Small intestine (tissue), 7 donors: ENCODE data around the gene RPS6KA6. TPM values are rescaled to one million over a fixed set of nuclear protein-coding genes. Genes with fewer than 3 reads are reported as not detected.
"Not testable (repeated sequence)": the region's sequence is repeated elsewhere in the genome, so short reads cannot be mapped to it uniquely, and the experiment has no call there.

ENCODE experiments used
- DNase-seq, 2 donors: peaks; one replicate each; pipeline versions ENCODE4 v3.0.0 to v3.0.0-alpha.2; 2013
- FAIRE-seq: peaks from 2 replicates; lab custom pipeline; 2012; peaks lifted over from hg19 to GRCh38; lab: Jason Lieb, UNC
- H3K27ac ChIP-seq, 3 donors: one replicate each; pipeline ENCODE4 v1.5.1; 2013; ENCODE audit warnings: low read length in 2 of 3, mild to moderate bottlenecking in 2 of 3, control low read depth in 1 of 3, inconsistent platforms in 1 of 3, low read depth in 1 of 3, moderate library complexity in 1 of 3
- H3K27me3 ChIP-seq, 3 donors: one replicate each; pipeline ENCODE4 v1.6.1; 2013; ENCODE audit warnings: low read length in 3 of 3, inconsistent platforms in 1 of 3; ENCODE audit not compliant: control insufficient read depth in 3 of 3, insufficient read depth in 3 of 3
- H3K36me3 ChIP-seq, 3 donors: one replicate each; pipeline ENCODE4 v1.6.1; 2013; ENCODE audit warnings: low read length in 3 of 3, inconsistent platforms in 1 of 3, low read depth in 1 of 3, mild to moderate bottlenecking in 1 of 3, moderate library complexity in 1 of 3; ENCODE audit not compliant: control insufficient read depth in 3 of 3, insufficient read depth in 2 of 3
- H3K4me1 ChIP-seq, 3 donors: one replicate each; pipeline ENCODE4 v1.6.1; 2013; ENCODE audit warnings: low read length in 2 of 3, inconsistent platforms in 1 of 3, low read depth in 1 of 3, mild to moderate bottlenecking in 1 of 3, moderate library complexity in 1 of 3; ENCODE audit not compliant: control insufficient read depth in 3 of 3, insufficient read depth in 2 of 3
- H3K4me3 ChIP-seq, 3 donors: one replicate each; pipeline ENCODE4 v1.5.1; 2013; ENCODE audit warnings: low read length in 3 of 3, control low read depth in 1 of 3, inconsistent platforms in 1 of 3, low read depth in 1 of 3, mild to moderate bottlenecking in 1 of 3, moderate library complexity in 1 of 3
- H3K9me3 ChIP-seq, 2 donors: one replicate each; pipeline ENCODE4 v1.6.1; 2013; ENCODE audit warnings: low read depth in 1 of 2, low read length in 1 of 2; ENCODE audit not compliant: control insufficient read depth in 2 of 2, insufficient read depth in 1 of 2
- WGBS, 3 donors: extraction: QIAGEN DNeasy Blood & Tissue Kit; methylation state at CpG; one replicate each; pipeline ENCODE4 v1.1.7; 2013; 5-methylcytosine and 5-hydroxymethylcytosine counted together
- polyA plus RNA-seq, 4 donors: library from polyadenylated mRNA; stranded (reverse) in 3 of 4; unstranded in 1 of 4; fragments of 200-250 nt in 3 of 4; fragments of 120-200 nt in 1 of 4; gene quantifications; one replicate each; pipeline versions ENCODE4 v1.2.1 to v1.2.3, GENCODE V29; 2013
- donor health status: healthy with polysubstance abuse.
- donor health status: control.
- donor health status: control.
- donor health status: Bipolar disorder and iron deficiency.
- donor health status: healthy.

RPS6KA6 gene
- polyA plus RNA-seq, 4 donors, result 2.2 to 8.8 (median 3.7) TPM

DNA sequence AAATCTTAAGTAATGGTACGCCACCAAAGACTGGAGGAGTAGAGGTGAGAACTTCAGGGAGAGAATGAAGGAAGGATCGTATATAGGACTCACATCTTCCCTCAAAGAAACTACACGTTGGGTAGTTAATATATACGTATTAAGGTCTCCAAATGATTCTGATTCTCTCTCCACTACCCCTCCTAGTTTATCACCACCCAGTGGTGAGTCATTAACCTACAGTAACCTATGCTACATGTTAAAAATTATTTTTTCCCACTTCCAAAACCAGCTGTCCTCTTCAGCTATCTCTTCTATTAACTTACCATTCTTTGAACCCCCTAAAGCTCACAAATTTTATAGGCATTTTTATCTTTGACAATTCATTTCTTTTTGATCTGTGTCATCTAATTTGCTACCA lies 69.7 kb downstream of the RPS6KA6 start:
- no peaks in the 10 kb centered on the region for H3K9me3 ChIP-seq
- no peaks in the 10 kb centered on the region for H3K27me3 ChIP-seq
- DNase-seq, result peak; percentile 9 to 16
- peak overlapping the region in 1 of 3 donors; percentile 63 for H3K27ac ChIP-seq
- peaks cover 0 to 4% (median 0%) of the 10 kb centered on the region in 3 donors for H3K4me1 ChIP-seq
- 36 to 62% (median 47%) methylated on average over 4 of the region's 4 CpGs for WGBS, 3 donors
- no peak for FAIRE-seq
- H3K4me3 ChIP-seq, result no peak overlapping the region
- H3K36me3 ChIP-seq, result peaks cover 0 to 3% (median 0%) of the 10 kb centered on the region in 3 donors

- Histone ChIP-seq H3K4me3 (no peak overlapping the region), H3K36me3 (peaks cover 0 to 6% (median 0%) of the 10 kb centered on the region in 3 donors), H3K27me3 (no peaks in the 10 kb centered on the region), H3K27ac (no peak overlapping the region), H3K4me1 (no peaks in the 10 kb centered on the region), H3K9me3 (no peaks in the 10 kb centered on the region)
- peak; percentile 53 to 60 for DNase-seq
- whole genome bisulfite sequencing, 3 donors, result 38 to 66% (median 42%) methylated on average over 5 of the region's 5 CpGs
- no peak for FAIRE-seq
These were observed 79.4 kb downstream of the RPS6KA6 start for GRCh38 chrX:84108584-84108983.

DNA sequence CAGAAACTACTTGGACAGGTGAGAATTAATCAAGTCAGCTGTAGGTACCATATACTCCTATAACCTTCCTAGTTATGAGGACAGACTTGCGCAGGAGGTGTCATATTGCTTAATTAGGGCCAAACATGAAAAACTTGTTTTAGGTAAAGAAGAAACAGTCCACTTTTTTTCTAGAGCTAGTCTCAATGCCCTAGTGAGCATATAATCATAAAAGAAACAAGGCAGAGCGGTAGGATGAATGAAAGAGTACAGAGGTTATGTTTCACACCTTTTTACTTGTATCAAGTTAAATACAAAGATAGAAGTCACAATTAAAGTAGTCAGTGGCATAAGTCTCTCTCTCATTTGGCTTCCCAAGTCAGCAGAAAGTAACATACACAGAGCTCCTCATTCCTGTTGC lies 88.9 kb downstream of the RPS6KA6 start:
- no peaks in the 10 kb centered on the region for H3K36me3 ChIP-seq
- no peak overlapping the region for H3K27ac ChIP-seq
- peak in 1 of 2 donors; percentile 4 for DNase-seq
- H3K4me1 ChIP-seq, result no peaks in the 10 kb centered on the region
- H3K27me3 ChIP-seq, result no peaks in the 10 kb centered on the region
- 78 to 83% (median 78%) methylated on average over 2 of the region's 2 CpGs for WGBS, 3 donors
- peaks cover 0 to 1% of the 10 kb centered on the region in 2 donors for H3K9me3 ChIP-seq
- no peak overlapping the region for H3K4me3 ChIP-seq
- FAIRE-seq, result no peak

- peak in 1 of 2 donors; percentile 1 for DNase-seq
- H3K36me3 ChIP-seq, H3K4me1 ChIP-seq, FAIRE-seq, H3K9me3 ChIP-seq, H3K4me3 ChIP-seq, H3K27me3 ChIP-seq, H3K27ac ChIP-seq: not testable (repeated sequence)
- WGBS, 3 donors, result 72 to 74% (median 73%) methylated on average over 9 of the region's 9 CpGs
These were observed 108.4 kb downstream of the RPS6KA6 start for GRCh38 chrX:84079479-84080197.

- FAIRE-seq, result no peak
- Histone ChIP-seq H3K4me1 (no peaks in the 10 kb centered on the region), H3K9me3 (no peaks in the 10 kb centered on the region), H3K27me3 (no peaks in the 10 kb centered on the region), H3K27ac (no peak overlapping the region), H3K4me3 (no peak overlapping the region), H3K36me3 (no peaks in the 10 kb centered on the region)
- DNase-seq, result no peak
- whole genome bisulfite sequencing, 3 donors, result 68 to 82% (median 81%) methylated on average over 9 of the region's 9 CpGs
These were observed 109.0 kb downstream of the RPS6KA6 start for GRCh38 chrX:84078991-84079390.

DNA sequence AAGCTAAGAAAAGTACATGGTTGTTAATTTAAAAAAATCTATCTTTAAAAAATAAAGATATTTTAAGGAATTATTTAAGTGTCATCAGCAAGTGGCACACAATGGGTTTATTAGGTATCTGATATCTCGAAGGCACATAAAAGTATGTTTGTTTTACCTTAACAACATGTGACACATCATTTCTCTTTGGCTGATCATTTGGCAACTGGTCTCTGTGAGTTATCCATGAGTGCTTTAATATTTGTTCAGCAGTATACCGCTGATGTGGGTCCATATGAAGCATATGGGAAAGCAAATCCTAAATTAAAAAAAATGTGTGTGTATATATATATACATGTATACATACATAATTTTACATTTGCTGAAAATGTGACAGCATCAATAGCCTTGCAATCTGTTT lies 123.2 kb downstream of the RPS6KA6 start:
- H3K4me1 ChIP-seq, result no peaks in the 10 kb centered on the region
- no peaks in the 10 kb centered on the region for H3K36me3 ChIP-seq
- FAIRE-seq (no peak), DNase-seq (no peak)
- no peak overlapping the region for H3K4me3 ChIP-seq
- no peaks in the 10 kb centered on the region for H3K27me3 ChIP-seq
- peaks cover 0 to 2% of the 10 kb centered on the region in 2 donors for H3K9me3 ChIP-seq
- H3K27ac ChIP-seq, result no peak overlapping the region
- WGBS, 3 donors, result 35 to 66% (median 50%) methylated on average over 2 of the region's 2 CpGs

- FAIRE-seq (no peak), DNase-seq (no peak)
- Histone ChIP-seq H3K4me1 (no peaks in the 10 kb centered on the region), H3K27me3 (no peaks in the 10 kb centered on the region), H3K27ac (no peak overlapping the region), H3K4me3 (no peak overlapping the region), H3K9me3 (peaks cover 0 to 2% of the 10 kb centered on the region in 2 donors), H3K36me3 (no peaks in the 10 kb centered on the region)
- 82 to 96% (median 85%) methylated on average over 4 of the region's 4 CpGs for WGBS, 3 donors
These were observed 123.8 kb downstream of the RPS6KA6 start for GRCh38 chrX:84064164-84064563.

DNA sequence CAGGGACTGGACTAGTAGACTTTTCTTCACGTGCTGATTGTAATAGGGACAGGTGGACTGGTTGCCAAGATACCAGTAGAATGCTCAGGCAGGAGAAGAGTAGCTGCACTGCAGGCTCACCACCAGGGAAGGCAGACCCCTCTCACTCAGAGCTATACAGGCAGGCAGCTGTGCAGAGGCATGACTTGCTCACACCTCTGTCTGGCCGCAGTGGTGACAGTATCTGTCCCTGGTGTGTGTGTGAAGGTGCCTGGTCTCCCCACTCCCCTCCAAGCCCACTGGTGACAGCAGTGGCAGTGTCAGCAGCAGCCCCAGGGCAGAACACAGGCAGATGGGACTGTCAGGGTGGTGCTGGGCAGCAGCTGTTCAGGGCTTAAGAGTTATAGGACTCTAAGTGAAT lies 140.7 kb downstream of the RPS6KA6 start:
- no peaks in the 10 kb centered on the region for H3K27me3 ChIP-seq
- no peak for FAIRE-seq
- no peak overlapping the region for H3K27ac ChIP-seq
- DNase-seq, result peak in 1 of 2 donors; percentile 0
- WGBS, 3 donors, result 52 to 75% (median 63%) methylated on average over 2 of the region's 2 CpGs
- no peaks in the 10 kb centered on the region for H3K9me3 ChIP-seq
- H3K4me1 ChIP-seq, result no peaks in the 10 kb centered on the region
- H3K36me3 ChIP-seq, result no peaks in the 10 kb centered on the region
- no peak overlapping the region for H3K4me3 ChIP-seq
